Gastroesophageal sphincter (tissue), 3 donors: Measurements from ENCODE around the gene DKK1.

ENCODE experiments used
- POLR2A ChIP-seq, 2 donors: fragments of 450-650 bp; IDR thresholded peaks; one replicate each; pipeline ENCODE4 v1.6.1; 2017; ENCODE audit warnings: antibody characterized with exemption in 2 of 2, mild to moderate bottlenecking in 2 of 2, moderate library complexity in 1 of 2
- TF ChIP-seq, protein P1 (sequence below), 4 experiments: fragments of 200-600 bp in 2 of 4; fragments of 450-650 bp in 2 of 4; sonication (generic) in 1 of 4; IDR thresholded peaks; one replicate each; pipeline ENCODE4 v1.5.1; 2017 to 2019; ENCODE audit warnings: antibody characterized with exemption in 4 of 4, mild to moderate bottlenecking in 2 of 4, moderate library complexity in 2 of 4

DNA sequence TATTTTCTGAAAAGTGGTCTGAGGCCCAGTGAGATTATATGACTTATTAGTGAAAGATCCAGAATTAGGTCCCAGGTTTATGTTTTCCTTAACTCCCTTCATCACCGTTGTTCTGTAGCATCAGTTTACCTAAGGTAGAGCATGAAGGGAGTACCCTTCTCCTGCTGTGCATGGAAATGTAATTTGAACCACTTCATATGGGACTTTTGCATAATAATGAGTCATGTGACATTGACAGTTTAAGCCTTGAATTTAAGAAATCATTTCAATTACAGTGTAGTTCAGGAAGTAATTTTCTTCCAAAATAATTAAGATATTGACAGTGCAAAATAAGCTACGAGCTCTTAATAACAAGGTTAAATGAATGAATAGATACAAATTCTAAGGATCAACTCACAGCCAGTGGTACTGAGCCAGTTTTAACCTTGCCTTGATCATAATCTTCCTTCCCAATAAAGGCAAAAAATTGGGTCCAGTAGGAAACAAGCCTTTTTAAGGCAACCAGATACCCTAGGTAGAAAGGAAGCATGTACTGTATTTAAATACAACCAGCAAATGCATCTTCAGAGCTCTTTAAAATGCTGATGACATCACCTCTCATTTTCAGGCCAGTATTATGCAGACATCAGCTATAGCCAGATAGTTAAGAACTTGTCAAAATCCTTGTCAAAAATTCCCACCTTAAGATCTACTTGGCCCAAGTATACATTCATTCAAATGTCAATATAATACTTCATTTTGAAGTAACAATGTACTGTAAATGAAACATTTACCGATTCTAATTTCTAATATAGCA lies 48.8 kb upstream of the DKK1 start:
- TF ChIP-seq, protein P1, sequence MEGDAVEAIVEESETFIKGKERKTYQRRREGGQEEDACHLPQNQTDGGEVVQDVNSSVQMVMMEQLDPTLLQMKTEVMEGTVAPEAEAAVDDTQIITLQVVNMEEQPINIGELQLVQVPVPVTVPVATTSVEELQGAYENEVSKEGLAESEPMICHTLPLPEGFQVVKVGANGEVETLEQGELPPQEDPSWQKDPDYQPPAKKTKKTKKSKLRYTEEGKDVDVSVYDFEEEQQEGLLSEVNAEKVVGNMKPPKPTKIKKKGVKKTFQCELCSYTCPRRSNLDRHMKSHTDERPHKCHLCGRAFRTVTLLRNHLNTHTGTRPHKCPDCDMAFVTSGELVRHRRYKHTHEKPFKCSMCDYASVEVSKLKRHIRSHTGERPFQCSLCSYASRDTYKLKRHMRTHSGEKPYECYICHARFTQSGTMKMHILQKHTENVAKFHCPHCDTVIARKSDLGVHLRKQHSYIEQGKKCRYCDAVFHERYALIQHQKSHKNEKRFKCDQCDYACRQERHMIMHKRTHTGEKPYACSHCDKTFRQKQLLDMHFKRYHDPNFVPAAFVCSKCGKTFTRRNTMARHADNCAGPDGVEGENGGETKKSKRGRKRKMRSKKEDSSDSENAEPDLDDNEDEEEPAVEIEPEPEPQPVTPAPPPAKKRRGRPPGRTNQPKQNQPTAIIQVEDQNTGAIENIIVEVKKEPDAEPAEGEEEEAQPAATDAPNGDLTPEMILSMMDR (IDR thresholded peaks at IDR 0.05), result no peak
- no peak for TF ChIP-seq POLR2A (IDR thresholded peaks at IDR 0.05)
